Neural cell (in vitro differentiated cells): Measurements from ENCODE around the gene PLXDC2. TPM values are rescaled to one million over a fixed set of nuclear protein-coding genes. Genes with fewer than 3 reads are reported as not detected.

ENCODE experiments used
- H2AFZ ChIP-seq: fragments of 200-600, 300-800 bp; sonication (generic), shearing (Covaris generic); 2 replicates; pipeline ENCODE4 v1.6.0; 2014; ENCODE audit warnings: low read depth, mild to moderate bottlenecking, antibody characterized with exemption, low read length, moderate library complexity
- H3F3A ChIP-seq: fragments of 200-600 bp; shearing (Covaris generic); 2 replicates; pipeline ENCODE4 v1.6.1; 2016; ENCODE audit warnings: mild to moderate bottlenecking, moderate library complexity, mixed read lengths, antibody characterized with exemption, low read length; ENCODE audit not compliant: insufficient read depth, poor library complexity, severe bottlenecking
- H3K27ac ChIP-seq: fragments of 200-600, 300-800 bp; sonication (generic), shearing (Covaris generic); 2 replicates; pipeline ENCODE4 v1.5.1; 2014; ENCODE audit warnings: mild to moderate bottlenecking, low read length, moderate library complexity
- H3K27me3 ChIP-seq: fragments of 300-800, 200-600 bp; sonication (generic), shearing (Covaris generic); 2 replicates; pipeline ENCODE4 v1.6.0; 2014; ENCODE audit warnings: mild to moderate bottlenecking, low read depth, low read length, moderate library complexity; ENCODE audit not compliant: insufficient read depth
- H3K36me3 ChIP-seq: fragments of 300-800, 200-600 bp; sonication (generic), shearing (Covaris generic); 2 replicates; pipeline ENCODE4 v1.5.1; 2014; ENCODE audit warnings: mild to moderate bottlenecking, antibody characterized with exemption, low read length, moderate library complexity; ENCODE audit not compliant: insufficient read depth
- H3K4me2 ChIP-seq: fragments of 300-800, 200-600 bp; sonication (generic), shearing (Covaris generic); 2 replicates; pipeline ENCODE4 v1.6.0; 2014; ENCODE audit warnings: mild to moderate bottlenecking, low read length
- H3K4me3 ChIP-seq: fragments of 300-800, 200-600 bp; sonication (generic), shearing (Covaris generic); 2 replicates; pipeline ENCODE4 v1.5.1; 2014; ENCODE audit warnings: mild to moderate bottlenecking, low read length, moderate library complexity
- H3K79me2 ChIP-seq: fragments of 200-600 bp; shearing (Covaris generic); replicated peaks from 2 replicates; pipeline ENCODE4 v1.6.0; 2014; ENCODE audit warnings: mild to moderate bottlenecking, low read length, moderate library complexity; ENCODE audit not compliant: insufficient read depth
- H3K9ac ChIP-seq: fragments of 300-800, 200-600 bp; sonication (generic), shearing (Covaris generic); 2 replicates; pipeline ENCODE4 v1.6.1; 2016; ENCODE audit warnings: mild to moderate bottlenecking, low read length, mixed read lengths
- H3K9me2 ChIP-seq: fragments of 200-600 bp; shearing (Covaris generic); 2 replicates; pipeline ENCODE4 v1.6.1; 2016; ENCODE audit warnings: mild to moderate bottlenecking, low read length, mixed read lengths; ENCODE audit not compliant: insufficient read depth
- H3K9me3 ChIP-seq: fragments of 200-600, 300-800 bp; sonication (generic), shearing (Covaris generic); 2 replicates; pipeline ENCODE4 v1.6.1; 2016; ENCODE audit warnings: mild to moderate bottlenecking, mixed run types, low read length, moderate library complexity, mixed read lengths
- H4K20me1 ChIP-seq: fragments of 200-600 bp; shearing (Covaris generic); 2 replicates; pipeline ENCODE4 v1.6.1; 2016; ENCODE audit warnings: mild to moderate bottlenecking, mixed run types; ENCODE audit not compliant: insufficient read depth
- CTCF ChIP-seq: fragments of 450-650 bp; IDR thresholded peaks from 2 replicates; pipeline ENCODE4 v1.5.1; 2014; ENCODE audit warnings: antibody characterized with exemption, mild to moderate bottlenecking, moderate library complexity; ENCODE audit not compliant: poor library complexity, severe bottlenecking
- EP300 ChIP-seq: fragments of 450-650 bp; conservative IDR thresholded peaks from 2 replicates; pipeline ENCODE4 v1.6.1; 2014; ENCODE audit warnings: antibody characterized with exemption, mild to moderate bottlenecking, moderate library complexity; ENCODE audit not compliant: poor library complexity, severe bottlenecking
- EZH2 ChIP-seq: fragments of 200-600, 300-800 bp; shearing (Covaris generic), sonication (generic); IDR thresholded peaks from 2 replicates; pipeline ENCODE4 v1.6.1; 2014; ENCODE audit warnings: antibody characterized with exemption, low read length, borderline replicate concordance, mild to moderate bottlenecking; ENCODE audit not compliant: insufficient read depth, poor library complexity, severe bottlenecking
- MXI1 ChIP-seq: fragments of 450-650 bp; conservative IDR thresholded peaks from 2 replicates; pipeline ENCODE4 v1.6.1; 2014; ENCODE audit warnings: antibody characterized with exemption, mild to moderate bottlenecking; ENCODE audit not compliant: poor library complexity, severe bottlenecking
- POLR2AphosphoS5 ChIP-seq: IDR thresholded peaks from 2 replicates; pipeline ENCODE4 v1.6.1; 2012
- RAD21 ChIP-seq: fragments of 450-650 bp; conservative IDR thresholded peaks from 2 replicates; pipeline ENCODE4 v1.6.1; 2014; ENCODE audit warnings: antibody characterized with exemption, mild to moderate bottlenecking, moderate library complexity
- SMC3 ChIP-seq: fragments of 450-650 bp; conservative IDR thresholded peaks from 2 replicates; pipeline ENCODE4 v1.6.1; 2014; ENCODE audit warnings: antibody characterized with exemption, mild to moderate bottlenecking, moderate library complexity; ENCODE audit not compliant: poor library complexity
- TAF1 ChIP-seq: IDR thresholded peaks from 2 replicates; pipeline ENCODE4 v1.6.1; 2012; ENCODE audit warnings: low read depth
- polyA plus RNA-seq: library from polyadenylated mRNA; depleted of rRNA; stranded (reverse); fragments of >200 nt; gene quantifications from 2 replicates; pipeline ENCODE4 v1.2.3, GENCODE V29; 2014
- TF ChIP-seq, protein P1 (sequence below): IDR thresholded peaks from 2 replicates; pipeline ENCODE4 v1.6.1; 2012; ENCODE audit warnings: borderline replicate concordance

Gene PLXDC2
- polyA plus RNA-seq, 1 donor from 2014 or later, result 2.3 TPM

- Histone ChIP-seq H3K9me3 (no peaks in the 10 kb centered on the region), H3K27me3 (no peaks in the 10 kb centered on the region), H3K4me3 (no peak overlapping the region), H3F3A (no peaks in the 10 kb centered on the region), H3K4me2 (no peak overlapping the region), H3K36me3 (no peaks in the 10 kb centered on the region), H3K9ac (no peak overlapping the region), H4K20me1 (no peaks in the 10 kb centered on the region), H2AFZ (no peak overlapping the region), H3K79me2 (no peaks in the 10 kb centered on the region), H3K9me2 (no peaks in the 10 kb centered on the region), H3K27ac (no peak overlapping the region)
- TF ChIP-seq SMC3 (no peak), POLR2AphosphoS5 (no peak)
These were observed 120.1 kb downstream of the PLXDC2 start for GRCh38 chr10:19936289-19936688.

DNA sequence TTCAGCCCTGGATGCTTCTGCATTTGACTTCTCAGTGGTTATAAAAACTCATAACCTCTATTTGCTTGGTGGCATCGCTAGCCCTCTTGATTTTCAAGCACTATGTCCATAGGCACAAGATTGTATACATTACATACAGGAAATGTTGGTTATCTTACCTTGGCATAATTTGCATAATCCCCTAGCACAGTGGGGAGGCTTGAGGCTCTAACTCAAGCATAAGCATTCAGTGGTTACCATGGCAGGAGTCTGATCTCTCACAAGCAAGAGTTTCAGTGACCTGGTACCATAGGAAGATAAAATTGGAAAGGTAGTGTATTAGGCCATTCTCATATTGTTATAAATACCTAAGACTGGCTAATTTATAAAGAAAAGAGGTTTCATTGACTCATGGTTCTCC, 121.8 kb downstream of the PLXDC2 start:
- Histone ChIP-seq H3K36me3 (no peaks in the 10 kb centered on the region), H3K27me3 (no peaks in the 10 kb centered on the region), H2AFZ (no peak overlapping the region), H3K9ac (no peak overlapping the region), H3K27ac (no peak overlapping the region), H3K9me3 (no peaks in the 10 kb centered on the region), H3K4me2 (no peak overlapping the region), H3K4me3 (no peak overlapping the region), H3K9me2 (no peaks in the 10 kb centered on the region), H3F3A (no peaks in the 10 kb centered on the region), H4K20me1 (no peaks in the 10 kb centered on the region), H3K79me2 (no peaks in the 10 kb centered on the region)
- TF ChIP-seq CTCF (no peak), RAD21 (no peak), SMC3 (no peak), MXI1 (no peak), EP300 (no peak), POLR2AphosphoS5 (no peak), EZH2 (no peak), TAF1 (no peak)
- TF ChIP-seq, protein P1, sequence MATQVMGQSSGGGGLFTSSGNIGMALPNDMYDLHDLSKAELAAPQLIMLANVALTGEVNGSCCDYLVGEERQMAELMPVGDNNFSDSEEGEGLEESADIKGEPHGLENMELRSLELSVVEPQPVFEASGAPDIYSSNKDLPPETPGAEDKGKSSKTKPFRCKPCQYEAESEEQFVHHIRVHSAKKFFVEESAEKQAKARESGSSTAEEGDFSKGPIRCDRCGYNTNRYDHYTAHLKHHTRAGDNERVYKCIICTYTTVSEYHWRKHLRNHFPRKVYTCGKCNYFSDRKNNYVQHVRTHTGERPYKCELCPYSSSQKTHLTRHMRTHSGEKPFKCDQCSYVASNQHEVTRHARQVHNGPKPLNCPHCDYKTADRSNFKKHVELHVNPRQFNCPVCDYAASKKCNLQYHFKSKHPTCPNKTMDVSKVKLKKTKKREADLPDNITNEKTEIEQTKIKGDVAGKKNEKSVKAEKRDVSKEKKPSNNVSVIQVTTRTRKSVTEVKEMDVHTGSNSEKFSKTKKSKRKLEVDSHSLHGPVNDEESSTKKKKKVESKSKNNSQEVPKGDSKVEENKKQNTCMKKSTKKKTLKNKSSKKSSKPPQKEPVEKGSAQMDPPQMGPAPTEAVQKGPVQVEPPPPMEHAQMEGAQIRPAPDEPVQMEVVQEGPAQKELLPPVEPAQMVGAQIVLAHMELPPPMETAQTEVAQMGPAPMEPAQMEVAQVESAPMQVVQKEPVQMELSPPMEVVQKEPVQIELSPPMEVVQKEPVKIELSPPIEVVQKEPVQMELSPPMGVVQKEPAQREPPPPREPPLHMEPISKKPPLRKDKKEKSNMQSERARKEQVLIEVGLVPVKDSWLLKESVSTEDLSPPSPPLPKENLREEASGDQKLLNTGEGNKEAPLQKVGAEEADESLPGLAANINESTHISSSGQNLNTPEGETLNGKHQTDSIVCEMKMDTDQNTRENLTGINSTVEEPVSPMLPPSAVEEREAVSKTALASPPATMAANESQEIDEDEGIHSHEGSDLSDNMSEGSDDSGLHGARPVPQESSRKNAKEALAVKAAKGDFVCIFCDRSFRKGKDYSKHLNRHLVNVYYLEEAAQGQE, result no peak
